ENCODE measurements around the gene INTS14. TPM values are rescaled to one million over a fixed set of nuclear protein-coding genes. Genes with fewer than 3 reads are reported as not detected.

INTS14 gene
- total RNA-seq, 1 donor from 2014 or later, result 49.0 TPM

DNA sequence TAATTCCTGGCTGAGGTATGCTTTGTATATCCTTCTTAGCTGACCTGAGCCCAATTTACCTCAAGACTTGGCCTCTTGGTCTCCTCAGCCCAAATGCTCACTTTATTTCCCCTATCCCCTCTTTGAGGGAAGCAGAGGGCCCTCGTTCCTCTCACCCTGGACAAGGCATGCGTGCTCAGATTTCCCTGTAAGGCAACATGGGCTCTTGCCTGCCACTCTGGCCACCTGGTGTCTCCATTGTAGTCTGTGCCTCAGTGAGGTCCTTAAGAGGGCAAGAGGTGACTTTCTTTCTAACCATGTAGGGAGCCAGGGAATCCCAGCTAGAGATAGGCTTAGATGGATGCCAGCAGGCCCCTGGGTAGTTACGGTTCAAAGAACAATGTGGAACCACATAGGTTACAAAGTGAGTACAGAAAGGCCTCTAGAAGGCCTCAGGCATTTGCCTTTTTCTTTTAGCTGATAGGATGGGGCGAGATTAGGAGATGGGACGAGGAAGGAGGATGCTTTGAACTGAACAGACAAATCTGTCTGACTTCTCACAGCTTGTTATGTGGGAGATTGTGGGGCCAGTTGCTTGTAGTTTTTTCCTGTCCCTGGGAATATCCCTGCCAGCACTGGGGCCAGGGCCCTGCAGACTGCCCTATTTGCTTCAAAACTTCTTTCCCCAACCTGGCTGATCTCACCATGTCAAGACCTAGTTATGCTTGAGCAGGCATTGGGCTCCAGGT lies 1.1 kb upstream of the INTS14 start:
- no peak for DNase-seq (ENCODE audit: low spot score in 2 of 2, unreplicated experiment in 2 of 2)
- Mint-ChIP-seq H3K27me3 (ENCODE audit: low read depth) (no peaks in the 10 kb centered on the region), H3K27ac (peak overlapping the region; percentile 98), H3K36me3 (peaks cover 3% of the 10 kb centered on the region), H3K4me1 (peaks cover 23% of the 10 kb centered on the region), H3K4me3 (peak overlapping the region; percentile 93), H3K9me3 (peaks cover 5% of the 10 kb centered on the region)
- TF ChIP-seq, protein P1, sequence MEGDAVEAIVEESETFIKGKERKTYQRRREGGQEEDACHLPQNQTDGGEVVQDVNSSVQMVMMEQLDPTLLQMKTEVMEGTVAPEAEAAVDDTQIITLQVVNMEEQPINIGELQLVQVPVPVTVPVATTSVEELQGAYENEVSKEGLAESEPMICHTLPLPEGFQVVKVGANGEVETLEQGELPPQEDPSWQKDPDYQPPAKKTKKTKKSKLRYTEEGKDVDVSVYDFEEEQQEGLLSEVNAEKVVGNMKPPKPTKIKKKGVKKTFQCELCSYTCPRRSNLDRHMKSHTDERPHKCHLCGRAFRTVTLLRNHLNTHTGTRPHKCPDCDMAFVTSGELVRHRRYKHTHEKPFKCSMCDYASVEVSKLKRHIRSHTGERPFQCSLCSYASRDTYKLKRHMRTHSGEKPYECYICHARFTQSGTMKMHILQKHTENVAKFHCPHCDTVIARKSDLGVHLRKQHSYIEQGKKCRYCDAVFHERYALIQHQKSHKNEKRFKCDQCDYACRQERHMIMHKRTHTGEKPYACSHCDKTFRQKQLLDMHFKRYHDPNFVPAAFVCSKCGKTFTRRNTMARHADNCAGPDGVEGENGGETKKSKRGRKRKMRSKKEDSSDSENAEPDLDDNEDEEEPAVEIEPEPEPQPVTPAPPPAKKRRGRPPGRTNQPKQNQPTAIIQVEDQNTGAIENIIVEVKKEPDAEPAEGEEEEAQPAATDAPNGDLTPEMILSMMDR (IDR thresholded peaks at IDR 0.05; ENCODE audit: unreplicated experiment), result no peak

DNA sequence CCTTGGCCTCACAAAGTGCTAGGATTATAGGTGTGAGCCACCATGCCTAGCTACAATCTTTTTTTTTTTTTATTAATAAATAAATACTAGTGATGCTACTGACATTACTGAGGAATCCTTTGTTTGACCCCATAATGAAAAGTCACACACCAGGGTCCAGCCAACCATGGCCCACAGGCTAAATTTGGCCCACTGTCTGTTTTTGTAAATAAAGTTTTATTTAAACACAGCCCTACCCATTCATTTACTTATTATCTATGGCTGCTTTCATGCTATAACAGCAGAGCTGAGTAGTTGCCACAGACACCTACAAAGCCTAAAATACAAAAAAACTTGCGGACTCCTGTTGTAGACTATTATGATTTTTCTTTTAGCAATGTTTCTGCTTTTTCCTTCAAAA lies 7.4 kb downstream of the INTS14 start:
- TF ChIP-seq, protein P1 (IDR thresholded peaks at IDR 0.05; ENCODE audit: unreplicated experiment), result no peak
- Mint-ChIP-seq H3K36me3 (peaks cover 15% of the 10 kb centered on the region), H3K27ac (no peak overlapping the region), H3K4me1 (peaks cover 1% of the 10 kb centered on the region), H3K27me3 (ENCODE audit: low read depth) (no peaks in the 10 kb centered on the region), H3K9me3 (no peaks in the 10 kb centered on the region), H3K4me3 (no peak overlapping the region)
- DNase-seq (ENCODE audit: low spot score in 2 of 2, unreplicated experiment in 2 of 2), result no peak

DNA sequence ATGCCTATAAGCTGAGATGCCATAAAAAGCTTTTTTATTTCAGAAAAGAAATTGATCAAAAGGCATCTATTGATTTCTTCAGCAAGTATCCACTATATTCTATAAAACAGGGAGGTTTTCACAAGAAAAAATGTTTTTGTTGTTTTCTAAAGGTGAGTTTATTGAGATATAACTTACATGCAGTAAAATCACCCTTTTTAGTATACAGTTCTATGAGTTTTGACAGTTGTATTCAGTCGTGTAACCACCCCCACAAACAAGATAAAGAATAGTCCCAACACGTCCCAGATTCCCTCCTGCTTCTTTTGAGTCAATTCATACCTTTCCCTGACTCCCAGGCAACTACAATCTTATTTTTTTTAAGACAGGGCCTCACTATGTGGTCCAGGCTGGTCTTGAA lies 7.8 kb downstream of the INTS14 start:
- Mint-ChIP-seq H3K9me3 (no peaks in the 10 kb centered on the region), H3K36me3 (peaks cover 17% of the 10 kb centered on the region), H3K4me1 (no peaks in the 10 kb centered on the region), H3K27me3 (ENCODE audit: low read depth) (no peaks in the 10 kb centered on the region), H3K27ac (no peak overlapping the region), H3K4me3 (no peak overlapping the region)
- TF ChIP-seq, protein P1 (IDR thresholded peaks at IDR 0.05; ENCODE audit: unreplicated experiment), result no peak
- DNase-seq (ENCODE audit: low spot score in 2 of 2, unreplicated experiment in 2 of 2), result no peak

DNA sequence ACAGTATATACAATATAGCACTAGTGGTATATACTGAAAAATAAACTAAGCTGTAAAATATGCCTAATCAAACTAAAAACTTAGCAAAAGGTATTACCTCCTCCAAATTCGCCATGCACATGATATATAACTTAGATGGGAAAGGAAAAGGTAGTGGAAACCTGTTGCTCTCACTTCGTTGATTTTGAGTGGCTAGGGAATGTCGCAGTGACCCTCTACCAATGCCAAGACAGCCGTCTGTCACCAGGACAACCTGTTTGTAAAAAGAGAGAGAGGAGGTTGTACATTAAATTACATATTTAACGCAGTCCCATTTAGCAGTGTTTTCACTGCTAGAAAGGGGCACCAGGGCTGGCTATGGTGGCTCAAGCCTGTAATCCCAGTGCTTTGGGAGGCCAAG lies 11.3 kb downstream of the INTS14 start:
- Mint-ChIP-seq H3K4me1 (no peaks in the 10 kb centered on the region), H3K36me3 (peaks cover 19% of the 10 kb centered on the region)

DNA sequence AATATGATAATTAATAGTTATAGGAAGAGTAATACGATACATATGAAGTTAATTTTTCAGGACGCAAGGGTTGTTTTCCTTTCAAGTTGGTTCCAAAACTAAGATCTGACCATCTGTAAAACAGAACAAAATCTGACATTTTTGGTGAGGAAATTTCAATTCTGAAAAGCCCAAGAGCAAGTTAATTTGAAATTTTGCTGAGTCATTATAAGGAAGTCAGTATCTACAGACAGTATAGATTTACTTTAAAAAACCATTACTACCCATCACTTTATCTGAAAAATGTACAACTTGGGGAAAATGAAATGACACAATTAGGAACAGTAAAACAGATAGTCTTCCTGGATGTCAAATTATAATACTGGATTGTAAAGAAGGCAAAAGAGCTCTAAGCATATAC lies 12.5 kb downstream of the INTS14 start:
- peaks cover 22% of the 10 kb centered on the region for H3K36me3 Mint-ChIP-seq
- peak overlapping the region; percentile 24 for H3K27ac Mint-ChIP-seq
- H3K9me3 Mint-ChIP-seq, result no peaks in the 10 kb centered on the region
- TF ChIP-seq, protein P1 (IDR thresholded peaks at IDR 0.05; ENCODE audit: unreplicated experiment), result no peak
- H3K27me3 Mint-ChIP-seq (ENCODE audit: low read depth), result no peaks in the 10 kb centered on the region
- H3K4me3 Mint-ChIP-seq, result no peak overlapping the region
- no peak for DNase-seq (ENCODE audit: low spot score in 2 of 2, unreplicated experiment in 2 of 2)
- H3K4me1 Mint-ChIP-seq, result no peaks in the 10 kb centered on the region

More for the DNA sequence above, 11.3 kb downstream of the INTS14 start:
- Mint-ChIP-seq H3K27me3 (ENCODE audit: low read depth) (no peaks in the 10 kb centered on the region), H3K27ac (no peak overlapping the region), H3K4me3 (no peak overlapping the region), H3K9me3 (no peaks in the 10 kb centered on the region)
- TF ChIP-seq, protein P1 (IDR thresholded peaks at IDR 0.05; ENCODE audit: unreplicated experiment), result no peak
- no peak for DNase-seq (ENCODE audit: low spot score in 2 of 2, unreplicated experiment in 2 of 2)
